Stomach smooth muscle (tissue), 2 donors: ENCODE data around the gene ADIPOR2.

ENCODE experiments used
- H3K27ac ChIP-seq: one replicate; pipeline ENCODE4 v1.7.0; 2013; ENCODE audit warnings: mild to moderate bottlenecking, low read length, inconsistent platforms
- H3K27me3 ChIP-seq, 2 donors: one replicate each; pipeline ENCODE4 v1.7.0; 2013; ENCODE audit warnings: low read length in 2 of 2; ENCODE audit not compliant: insufficient read depth in 2 of 2, control insufficient read depth in 1 of 2
- H3K36me3 ChIP-seq, 2 donors: one replicate each; pipeline ENCODE4 v1.7.0; 2013; ENCODE audit warnings: low read length in 2 of 2; ENCODE audit not compliant: control insufficient read depth in 2 of 2, insufficient read depth in 2 of 2
- H3K4me1 ChIP-seq: one replicate; pipeline ENCODE4 v1.7.0; 2013; ENCODE audit warnings: low read length; ENCODE audit not compliant: control insufficient read depth, insufficient read depth
- H3K4me3 ChIP-seq, 2 donors: one replicate each; pipeline ENCODE4 v1.7.0; 2013; ENCODE audit warnings: low read length in 2 of 2
- H3K9ac ChIP-seq, 2 donors: one replicate each; pipeline ENCODE4 v1.7.0; 2013; ENCODE audit warnings: low read length in 2 of 2, mild to moderate bottlenecking in 1 of 2
- H3K9me3 ChIP-seq, 2 donors: one replicate each; pipeline ENCODE4 v1.7.0; 2013; ENCODE audit warnings: low read length in 2 of 2; ENCODE audit not compliant: control insufficient read depth in 2 of 2
- donor health status: healthy.
- donor health status: Pancreatic carcinoma.

ADIPOR2 gene

GRCh38 chr12:1761857-1762256, 71.0 kb downstream of the ADIPOR2 start:
- H3K4me1 ChIP-seq: peaks cover 2% of the 10 kb centered on the region
- no peaks in the 10 kb centered on the region for H3K27me3 ChIP-seq
- no peaks in the 10 kb centered on the region for H3K36me3 ChIP-seq
- H3K9ac ChIP-seq: no peak overlapping the region
- H3K9me3 ChIP-seq: no peaks in the 10 kb centered on the region
- H3K4me3 ChIP-seq: no peak overlapping the region
- no peak overlapping the region for H3K27ac ChIP-seq

- peaks cover 2% of the 10 kb centered on the region for H3K4me1 ChIP-seq
- no peaks in the 10 kb centered on the region for H3K36me3 ChIP-seq
- no peak overlapping the region for H3K27ac ChIP-seq
- H3K27me3 ChIP-seq: no peaks in the 10 kb centered on the region
- H3K9me3 ChIP-seq: no peaks in the 10 kb centered on the region
- no peak overlapping the region for H3K4me3 ChIP-seq
- no peak overlapping the region for H3K9ac ChIP-seq
Observed at GRCh38 chr12:1763153-1763552, 72.3 kb downstream of the ADIPOR2 start.

- no peaks in the 10 kb centered on the region for H3K36me3 ChIP-seq
- H3K27me3 ChIP-seq: no peaks in the 10 kb centered on the region
- no peaks in the 10 kb centered on the region for H3K4me1 ChIP-seq
- no peak overlapping the region for H3K27ac ChIP-seq
- no peak overlapping the region for H3K4me3 ChIP-seq
- no peak overlapping the region for H3K9ac ChIP-seq
- H3K9me3 ChIP-seq: no peaks in the 10 kb centered on the region
Observed at GRCh38 chr12:1766110-1766509, 75.2 kb downstream of the ADIPOR2 start.

- H3K4me1 ChIP-seq: no peaks in the 10 kb centered on the region
Observed at GRCh38 chr12:1767407-1768090, 76.7 kb downstream of the ADIPOR2 start.

GRCh38 chr12:1768615-1769014, 77.7 kb downstream of the ADIPOR2 start:
- Histone ChIP-seq H3K4me3 (no peak overlapping the region), H3K9ac (no peak overlapping the region), H3K27ac (no peak overlapping the region), H3K9me3 (no peaks in the 10 kb centered on the region), H3K27me3 (no peaks in the 10 kb centered on the region), H3K4me1 (no peaks in the 10 kb centered on the region), H3K36me3 (peaks cover 3 to 4% of the 10 kb centered on the region in 2 donors)

More at GRCh38 chr12:1767407-1768090, 76.7 kb downstream of the ADIPOR2 start:
- no peaks in the 10 kb centered on the region for H3K27me3 ChIP-seq
- no peak overlapping the region for H3K4me3 ChIP-seq
- no peak overlapping the region for H3K27ac ChIP-seq
- H3K36me3 ChIP-seq: no peaks in the 10 kb centered on the region
- H3K9ac ChIP-seq: no peak overlapping the region
- H3K9me3 ChIP-seq: no peaks in the 10 kb centered on the region

- Histone ChIP-seq H3K9ac (no peak overlapping the region), H3K36me3 (peaks cover 3 to 7% of the 10 kb centered on the region in 2 donors), H3K4me3 (no peak overlapping the region), H3K27me3 (no peaks in the 10 kb centered on the region), H3K9me3 (no peaks in the 10 kb centered on the region), H3K4me1 (no peaks in the 10 kb centered on the region), H3K27ac (no peak overlapping the region)
Observed at GRCh38 chr12:1769809-1770494, 79.1 kb downstream of the ADIPOR2 start.

- Histone ChIP-seq H3K4me3 (no peak overlapping the region), H3K4me1 (no peaks in the 10 kb centered on the region), H3K36me3 (peaks cover 3 to 7% of the 10 kb centered on the region in 2 donors), H3K9ac (no peak overlapping the region), H3K27ac (no peak overlapping the region), H3K9me3 (no peaks in the 10 kb centered on the region), H3K27me3 (no peaks in the 10 kb centered on the region)
Observed at GRCh38 chr12:1773937-1774655, 83.2 kb downstream of the ADIPOR2 start.

GRCh38 chr12:1776170-1776921, 85.5 kb downstream of the ADIPOR2 start:
- Histone ChIP-seq H3K4me1 (no peaks in the 10 kb centered on the region), H3K27ac (no peak overlapping the region), H3K27me3 (no peaks in the 10 kb centered on the region), H3K9me3 (no peaks in the 10 kb centered on the region), H3K9ac (no peak overlapping the region), H3K36me3 (peaks cover 3 to 11% of the 10 kb centered on the region in 2 donors), H3K4me3 (no peak overlapping the region)

GRCh38 chr12:1777798-1778197, 86.9 kb downstream of the ADIPOR2 start:
- Histone ChIP-seq H3K4me1 (no peaks in the 10 kb centered on the region), H3K9ac (no peak overlapping the region), H3K27me3 (no peaks in the 10 kb centered on the region), H3K4me3 (no peak overlapping the region), H3K36me3 (peaks cover 3 to 11% of the 10 kb centered on the region in 2 donors), H3K9me3 (no peaks in the 10 kb centered on the region), H3K27ac (no peak overlapping the region)

GRCh38 chr12:1778911-1779310, 88.0 kb downstream of the ADIPOR2 start:
- peaks cover under 1 to 10% of the 10 kb centered on the region in 2 donors for H3K36me3 ChIP-seq
- H3K4me1 ChIP-seq: no peaks in the 10 kb centered on the region
- H3K9me3 ChIP-seq: no peaks in the 10 kb centered on the region
- no peak overlapping the region for H3K27ac ChIP-seq
- no peak overlapping the region for H3K4me3 ChIP-seq
- no peaks in the 10 kb centered on the region for H3K27me3 ChIP-seq
- H3K9ac ChIP-seq: no peak overlapping the region
